ENCODE data around the gene PRPSAP2.
"Not testable (repeated sequence)": the region's sequence is repeated elsewhere in the genome, so short reads cannot be mapped to it uniquely, and the experiment has no call there.

The PRPSAP2 gene

DNA sequence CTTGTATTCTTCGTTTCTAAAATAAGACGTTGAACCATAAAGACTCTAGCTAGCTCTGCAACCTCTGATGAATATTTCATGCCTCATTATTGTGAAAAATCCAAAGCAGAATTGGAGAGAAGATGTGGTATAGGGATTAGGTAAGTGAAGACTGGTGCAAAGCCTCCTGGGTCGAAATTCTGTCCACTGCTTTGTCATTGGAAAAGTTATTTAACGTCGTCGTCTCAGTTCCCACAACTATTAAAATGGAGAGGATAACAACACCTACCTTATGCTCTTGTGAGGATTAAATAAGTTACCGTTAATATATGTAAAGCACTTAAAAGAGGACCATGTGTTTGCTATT is 1.4 kb upstream of the PRPSAP2 start:
- H3K4me1 ChIP-seq (ENCODE audit: control insufficient read depth, insufficient read depth, low read length), result peaks cover 20% of the 10 kb centered on the region
- peak overlapping the region; percentile 87 for H3K9ac ChIP-seq (ENCODE audit: low read length)
- DNase-seq (ENCODE audit: low read depth), result peak; percentile 34
- H3K36me3 ChIP-seq (ENCODE audit: control insufficient read depth, insufficient read depth, low read length, severe bottlenecking), result no peaks in the 10 kb centered on the region
- no peaks in the 10 kb centered on the region for H3K9me3 ChIP-seq (ENCODE audit: control insufficient read depth, low read length)
- peak overlapping the region; percentile 90 for H3K4me3 ChIP-seq (ENCODE audit: low read length)
- H3K27me3 ChIP-seq (replicated peaks; ENCODE audit: control insufficient read depth, insufficient read depth, low read length), result no peaks in the 10 kb centered on the region

DNA sequence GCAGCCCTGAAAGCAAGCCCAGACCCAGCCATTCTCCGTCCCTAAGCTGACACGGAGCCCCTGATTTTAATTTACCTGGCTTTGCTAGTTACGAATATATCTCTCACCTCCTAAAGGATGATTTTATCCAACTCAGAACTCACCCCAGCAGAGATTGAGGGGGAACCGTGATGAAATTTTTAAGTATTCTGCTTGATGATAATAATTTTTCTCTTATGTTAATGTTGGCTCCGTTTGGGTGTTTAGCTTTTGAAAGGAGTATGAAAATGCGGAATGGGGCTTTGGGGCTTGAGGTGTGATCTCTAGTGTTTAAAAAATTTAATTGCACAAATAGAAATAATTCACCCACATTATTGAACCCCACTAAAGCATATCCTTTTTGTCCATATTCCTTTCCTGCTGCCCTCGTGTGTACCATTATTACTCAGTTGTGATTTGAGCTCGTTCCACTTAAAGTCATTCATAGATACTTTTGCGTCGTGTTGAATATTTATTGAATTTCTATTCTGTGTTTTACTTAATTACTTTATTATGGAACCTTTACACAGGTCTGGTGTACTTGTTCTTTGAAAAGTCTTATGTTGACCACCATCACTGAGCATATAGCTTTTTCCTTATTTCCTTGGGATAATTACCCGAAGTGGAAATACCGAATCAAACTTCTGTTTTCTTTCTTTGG is 775 bp downstream of the PRPSAP2 start:
- no peaks in the 10 kb centered on the region for H3K27me3 ChIP-seq (replicated peaks; ENCODE audit: control insufficient read depth, insufficient read depth, low read length)
- H3K36me3 ChIP-seq (ENCODE audit: control insufficient read depth, insufficient read depth, low read length, severe bottlenecking), result no peaks in the 10 kb centered on the region
- no peaks in the 10 kb centered on the region for H3K9me3 ChIP-seq (ENCODE audit: control insufficient read depth, low read length)
- peak overlapping the region; percentile 82 for H3K9ac ChIP-seq (ENCODE audit: low read length)
- H3K4me3 ChIP-seq (ENCODE audit: low read length), result peak overlapping the region; percentile 91
- peaks cover 20% of the 10 kb centered on the region for H3K4me1 ChIP-seq (ENCODE audit: control insufficient read depth, insufficient read depth, low read length)
- peak; percentile 20 for DNase-seq (ENCODE audit: low read depth)

DNA sequence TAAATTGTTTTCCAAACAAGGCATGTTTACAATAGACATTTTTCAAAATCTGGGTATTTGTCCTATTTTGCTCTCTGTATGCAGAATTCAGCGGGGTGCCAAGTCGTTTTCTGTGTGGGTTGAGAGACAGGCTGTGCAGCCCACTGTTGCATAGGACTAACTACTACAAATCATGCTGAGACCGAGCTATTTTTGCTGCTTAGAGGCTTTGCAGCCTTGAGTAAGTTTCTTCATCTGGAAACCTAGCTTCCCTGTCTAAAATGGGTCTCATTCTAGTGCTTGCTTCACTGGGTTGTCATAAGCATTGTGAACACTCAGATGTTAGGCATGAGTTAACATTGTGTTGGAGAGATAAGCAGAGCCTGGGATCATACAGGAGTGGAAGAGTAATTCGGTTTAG is 1.3 kb downstream of the PRPSAP2 start:
- Histone ChIP-seq H3K36me3 (ENCODE audit: control insufficient read depth, insufficient read depth, low read length, severe bottlenecking) (no peaks in the 10 kb centered on the region), H3K27me3 (replicated peaks; ENCODE audit: control insufficient read depth, insufficient read depth, low read length) (no peaks in the 10 kb centered on the region), H3K9me3 (ENCODE audit: control insufficient read depth, low read length) (no peaks in the 10 kb centered on the region), H3K4me1 (ENCODE audit: control insufficient read depth, insufficient read depth, low read length) (peaks cover 20% of the 10 kb centered on the region), H3K4me3 (ENCODE audit: low read length) (peak overlapping the region; percentile 91), H3K9ac (ENCODE audit: low read length) (peak overlapping the region; percentile 82)
- DNase-seq (ENCODE audit: low read depth), result peak; percentile 61

DNA sequence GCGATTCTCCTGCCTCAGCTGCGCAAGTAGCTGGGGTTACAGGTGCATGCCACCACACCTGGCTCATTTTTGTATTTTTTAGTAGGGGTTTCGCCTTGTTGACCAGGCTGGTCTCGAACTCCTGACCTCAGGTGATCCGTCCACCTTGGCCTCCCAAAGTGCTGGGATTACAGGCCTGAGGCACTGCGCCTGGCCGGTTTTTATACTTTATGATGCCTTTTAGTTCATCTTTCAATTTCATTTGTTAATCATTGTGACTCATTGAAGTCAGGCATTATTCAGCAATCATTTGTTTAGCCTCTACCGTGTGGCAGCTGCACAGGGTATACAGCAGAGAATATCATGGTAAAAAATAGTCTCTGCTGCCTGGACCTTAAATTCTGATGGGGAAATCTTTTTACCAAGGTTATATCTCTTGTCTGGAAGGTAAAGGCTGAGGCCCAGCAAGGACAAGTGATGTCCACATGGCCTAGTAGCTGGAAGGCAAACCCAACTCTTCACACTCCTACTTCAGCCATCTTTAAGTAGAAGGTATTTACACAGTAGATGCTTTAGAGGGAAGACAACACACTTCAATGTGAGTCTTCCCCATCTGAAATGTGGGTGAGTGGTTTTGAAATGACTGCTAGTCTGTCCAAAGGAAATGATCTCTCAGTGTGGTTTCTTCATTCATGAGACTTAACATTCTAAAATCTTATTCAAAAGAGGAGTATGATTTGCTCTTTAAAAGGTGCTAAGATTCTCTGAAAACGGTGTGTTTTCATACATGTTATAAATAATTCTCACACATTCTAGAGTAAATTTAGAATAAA is 2.4 kb downstream of the PRPSAP2 start:
- Histone ChIP-seq H3K27me3 (replicated peaks; ENCODE audit: control insufficient read depth, insufficient read depth, low read length) (no peaks in the 10 kb centered on the region), H3K9ac (ENCODE audit: low read length) (no peak overlapping the region), H3K4me1 (ENCODE audit: control insufficient read depth, insufficient read depth, low read length) (peaks cover 16% of the 10 kb centered on the region), H3K36me3 (ENCODE audit: control insufficient read depth, insufficient read depth, low read length, severe bottlenecking) (no peaks in the 10 kb centered on the region), H3K9me3 (ENCODE audit: control insufficient read depth, low read length) (no peaks in the 10 kb centered on the region), H3K4me3 (ENCODE audit: low read length) (no peak overlapping the region)
- no peak for DNase-seq (ENCODE audit: low read depth)

DNA sequence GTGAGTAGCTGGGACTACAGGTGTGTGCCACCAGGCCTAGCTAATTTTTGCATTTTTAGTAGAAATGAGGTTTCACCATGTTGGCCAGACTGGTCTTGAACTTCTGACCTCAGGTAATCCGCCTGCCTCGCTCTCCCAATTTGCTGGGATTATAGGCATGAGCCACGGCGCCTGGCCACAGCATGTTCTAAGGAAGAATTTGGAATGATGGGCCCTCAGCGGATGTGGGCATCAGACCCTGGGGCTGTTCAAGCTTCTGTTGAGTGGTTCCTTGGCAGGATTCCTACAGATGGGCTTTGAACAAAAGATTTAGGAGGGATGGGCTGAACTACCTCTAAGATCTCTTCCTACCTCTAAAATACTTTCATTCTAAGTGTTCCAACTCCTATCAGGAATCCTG is 4.1 kb downstream of the PRPSAP2 start:
- no peak overlapping the region for H3K4me3 ChIP-seq (ENCODE audit: low read length)
- H3K4me1 ChIP-seq (ENCODE audit: control insufficient read depth, insufficient read depth, low read length), result peaks cover 12% of the 10 kb centered on the region
- no peak overlapping the region for H3K9ac ChIP-seq (ENCODE audit: low read length)
- no peaks in the 10 kb centered on the region for H3K9me3 ChIP-seq (ENCODE audit: control insufficient read depth, low read length)
- no peak for DNase-seq (ENCODE audit: low read depth)
- H3K27me3 ChIP-seq (replicated peaks; ENCODE audit: control insufficient read depth, insufficient read depth, low read length), result no peaks in the 10 kb centered on the region
- peaks cover 5% of the 10 kb centered on the region for H3K36me3 ChIP-seq (ENCODE audit: control insufficient read depth, insufficient read depth, low read length, severe bottlenecking)

DNA sequence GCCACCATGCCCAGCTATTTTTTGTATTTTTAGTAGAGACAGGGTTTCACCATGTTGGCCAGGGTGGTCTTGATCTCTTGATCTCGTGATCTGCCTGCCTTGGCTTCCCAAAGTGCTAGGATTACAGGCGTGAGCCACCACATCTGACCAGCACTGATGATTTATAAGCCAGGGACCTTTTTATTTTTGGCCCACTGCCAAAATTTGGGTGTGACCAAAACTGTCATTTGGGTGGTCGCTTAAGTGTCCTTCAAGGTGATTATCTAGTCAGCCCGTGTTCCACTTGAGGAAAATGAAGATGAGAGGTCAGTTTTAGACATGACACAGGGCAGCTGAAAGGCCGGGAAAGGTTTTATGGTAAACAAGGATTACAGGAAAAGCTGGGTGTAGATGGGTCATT is 7.1 kb downstream of the PRPSAP2 start:
- not testable (repeated sequence) for H3K9me3 ChIP-seq (ENCODE audit: control insufficient read depth, low read length); DNase-seq (ENCODE audit: low read depth); H3K9ac ChIP-seq (ENCODE audit: low read length); H3K27me3 ChIP-seq (replicated peaks; ENCODE audit: control insufficient read depth, insufficient read depth, low read length); H3K4me1 ChIP-seq (ENCODE audit: control insufficient read depth, insufficient read depth, low read length); H3K4me3 ChIP-seq (ENCODE audit: low read length)
- H3K36me3 ChIP-seq (ENCODE audit: control insufficient read depth, insufficient read depth, low read length, severe bottlenecking), result peaks cover 27% of the 10 kb centered on the region

DNA sequence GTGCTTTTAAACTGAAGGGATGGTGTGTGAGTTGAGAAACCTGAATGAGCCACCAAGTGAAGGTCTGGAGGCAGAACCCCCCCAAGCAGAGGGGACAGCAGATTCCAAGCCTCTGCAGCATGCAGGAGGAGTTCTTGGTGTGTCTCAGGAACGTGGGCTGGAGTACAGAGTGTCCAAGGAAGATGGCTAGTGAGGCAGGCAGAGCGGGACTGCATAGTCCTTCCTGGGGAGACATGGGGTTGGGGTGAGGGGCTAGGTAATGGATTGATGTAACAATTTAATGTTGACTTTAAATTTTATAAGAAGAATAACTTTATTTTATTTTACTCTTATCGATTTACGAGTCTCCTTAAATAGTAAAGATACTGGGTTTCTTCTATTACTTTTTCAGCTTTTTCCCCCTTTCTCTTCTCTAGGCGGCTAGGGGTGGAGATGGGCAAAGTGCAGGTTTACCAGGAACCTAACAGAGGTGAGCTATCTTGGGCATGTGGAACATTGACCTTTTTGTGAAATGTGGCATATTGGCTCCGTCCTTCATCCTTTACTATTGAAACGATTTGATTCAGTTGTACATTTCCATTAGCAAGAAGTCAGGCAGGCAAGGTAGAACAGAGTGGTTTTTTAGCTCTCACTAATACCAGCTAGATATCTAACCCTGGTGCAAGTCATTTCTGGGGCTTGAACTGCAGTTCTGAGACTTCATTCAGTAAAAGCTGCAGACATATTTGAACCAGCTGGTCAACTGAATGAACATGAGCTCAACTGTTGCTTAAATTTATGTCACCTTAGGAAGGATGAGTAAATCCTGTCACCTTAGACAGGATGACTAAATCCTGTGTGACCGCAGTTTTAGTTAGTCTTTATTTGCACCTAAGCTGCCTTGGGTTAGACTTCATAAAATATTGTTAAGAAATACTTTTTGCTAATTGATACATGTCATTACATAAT is 9.2 kb downstream of the PRPSAP2 start:
- Histone ChIP-seq H3K27me3 (replicated peaks; ENCODE audit: control insufficient read depth, insufficient read depth, low read length) (no peaks in the 10 kb centered on the region), H3K4me1 (ENCODE audit: control insufficient read depth, insufficient read depth, low read length) (no peaks in the 10 kb centered on the region), H3K9me3 (ENCODE audit: control insufficient read depth, low read length) (no peaks in the 10 kb centered on the region), H3K9ac (ENCODE audit: low read length) (no peak overlapping the region), H3K4me3 (ENCODE audit: low read length) (no peak overlapping the region), H3K36me3 (ENCODE audit: control insufficient read depth, insufficient read depth, low read length, severe bottlenecking) (peaks cover 32% of the 10 kb centered on the region)
- no peak for DNase-seq (ENCODE audit: low read depth)

DNA sequence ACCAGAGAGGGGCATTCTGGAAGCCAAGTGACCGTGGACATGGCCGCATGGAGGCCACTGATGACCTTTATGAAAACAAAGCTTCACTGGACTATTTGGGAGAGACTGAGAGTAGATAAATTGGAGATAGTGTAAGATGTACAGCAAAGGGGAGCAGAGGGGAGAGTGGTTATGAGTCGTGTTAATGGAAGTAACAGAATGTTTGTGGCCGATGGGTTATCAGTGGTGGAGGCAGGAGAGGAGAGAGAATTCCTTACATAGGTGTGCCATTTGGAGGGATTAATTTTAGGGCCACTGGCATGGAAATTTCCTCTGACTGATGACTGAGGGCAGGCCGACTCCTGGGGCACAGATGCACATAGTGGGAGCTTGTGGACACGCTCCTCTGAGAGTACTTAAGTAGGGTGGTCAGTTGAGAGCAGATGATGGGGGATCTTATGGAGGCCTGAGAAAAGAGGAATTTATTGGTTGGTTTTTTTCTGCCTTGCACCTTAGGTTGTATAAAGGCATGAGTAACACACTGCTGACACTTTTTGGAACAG is 19.2 kb downstream of the PRPSAP2 start:
- H3K27me3 ChIP-seq (replicated peaks; ENCODE audit: control insufficient read depth, insufficient read depth, low read length), result no peaks in the 10 kb centered on the region
- no peak overlapping the region for H3K4me3 ChIP-seq (ENCODE audit: low read length)
- H3K36me3 ChIP-seq (ENCODE audit: control insufficient read depth, insufficient read depth, low read length, severe bottlenecking), result peaks cover 58% of the 10 kb centered on the region
- no peaks in the 10 kb centered on the region for H3K4me1 ChIP-seq (ENCODE audit: control insufficient read depth, insufficient read depth, low read length)
- H3K9ac ChIP-seq (ENCODE audit: low read length), result no peak overlapping the region
- no peak for DNase-seq (ENCODE audit: low read depth)
- no peaks in the 10 kb centered on the region for H3K9me3 ChIP-seq (ENCODE audit: control insufficient read depth, low read length)

DNA sequence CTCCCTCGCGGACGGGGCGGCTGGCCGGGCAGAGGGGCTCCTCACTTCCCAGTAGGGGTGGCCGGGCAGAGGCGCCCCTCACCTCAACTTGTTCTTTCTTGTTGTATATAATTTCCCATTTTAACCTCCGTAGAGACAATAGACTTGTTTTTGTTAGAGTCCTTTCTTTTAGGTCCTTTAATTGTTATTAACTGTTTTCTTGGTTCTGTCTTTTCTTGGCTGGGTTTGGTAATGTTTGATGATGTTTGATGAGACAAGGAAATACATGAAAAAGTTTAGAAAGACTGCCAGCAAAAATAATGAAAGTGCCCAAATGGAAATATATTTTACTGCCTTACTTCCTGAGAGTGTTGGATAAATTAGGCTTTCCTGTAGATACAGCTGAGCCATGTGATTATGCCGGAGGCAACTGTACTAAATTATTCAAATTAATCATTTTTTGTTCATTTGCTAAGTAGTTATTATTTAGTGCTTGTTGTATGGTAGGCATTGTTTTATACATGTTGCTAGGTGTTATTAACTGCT is 30.9 kb downstream of the PRPSAP2 start:
- no peaks in the 10 kb centered on the region for H3K4me1 ChIP-seq (ENCODE audit: control insufficient read depth, insufficient read depth, low read length)
- peaks cover 32% of the 10 kb centered on the region for H3K36me3 ChIP-seq (ENCODE audit: control insufficient read depth, insufficient read depth, low read length, severe bottlenecking)
- no peaks in the 10 kb centered on the region for H3K9me3 ChIP-seq (ENCODE audit: control insufficient read depth, low read length)
- no peak overlapping the region for H3K9ac ChIP-seq (ENCODE audit: low read length)
- no peaks in the 10 kb centered on the region for H3K27me3 ChIP-seq (replicated peaks; ENCODE audit: control insufficient read depth, insufficient read depth, low read length)
- H3K4me3 ChIP-seq (ENCODE audit: low read length), result no peak overlapping the region
- no peak for DNase-seq (ENCODE audit: low read depth)

DNA sequence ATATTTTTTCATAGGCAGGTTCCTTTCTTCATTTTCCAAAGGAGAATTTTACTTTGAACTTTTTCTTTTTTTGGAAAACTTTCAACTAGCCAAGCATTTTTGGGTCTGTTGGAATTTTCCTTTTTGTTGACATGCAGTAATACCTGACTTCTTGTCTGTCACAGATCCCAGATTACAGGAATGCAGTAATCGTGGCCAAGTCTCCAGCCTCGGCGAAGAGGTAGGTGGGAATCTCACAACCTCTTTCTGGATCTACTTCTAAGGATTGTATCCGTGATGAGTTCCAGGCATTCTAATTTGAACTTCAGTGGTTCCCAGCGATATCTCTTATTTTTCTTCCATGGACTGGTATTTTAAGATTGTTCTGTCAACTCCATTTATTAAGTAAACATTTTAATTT is 31.7 kb downstream of the PRPSAP2 start:
- no peak overlapping the region for H3K9ac ChIP-seq (ENCODE audit: low read length)
- H3K4me3 ChIP-seq (ENCODE audit: low read length), result no peak overlapping the region
- H3K27me3 ChIP-seq (replicated peaks; ENCODE audit: control insufficient read depth, insufficient read depth, low read length), result no peaks in the 10 kb centered on the region
- no peaks in the 10 kb centered on the region for H3K9me3 ChIP-seq (ENCODE audit: control insufficient read depth, low read length)
- no peaks in the 10 kb centered on the region for H3K4me1 ChIP-seq (ENCODE audit: control insufficient read depth, insufficient read depth, low read length)
- no peak for DNase-seq (ENCODE audit: low read depth)
- H3K36me3 ChIP-seq (ENCODE audit: control insufficient read depth, insufficient read depth, low read length, severe bottlenecking), result peaks cover 29% of the 10 kb centered on the region

DNA sequence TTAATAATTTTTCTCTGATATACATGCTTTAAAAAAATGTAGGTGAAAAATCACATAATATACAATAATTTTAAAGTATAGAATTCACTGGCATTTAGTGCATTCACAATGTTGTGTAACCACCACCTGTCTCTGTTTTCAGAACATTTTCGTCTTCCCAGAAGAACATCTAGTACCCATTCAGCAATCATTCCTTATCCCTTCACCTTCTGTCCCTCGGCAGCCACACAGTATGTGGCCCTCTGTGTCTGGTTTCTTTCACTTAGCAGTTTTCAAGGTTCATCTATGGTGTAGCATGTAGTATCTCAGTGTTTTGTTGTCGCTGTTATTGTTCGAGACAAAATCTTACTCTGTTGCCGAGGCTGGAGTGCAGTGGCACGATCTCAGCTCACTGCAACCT is 33.6 kb downstream of the PRPSAP2 start:
- H3K36me3 ChIP-seq (ENCODE audit: control insufficient read depth, insufficient read depth, low read length, severe bottlenecking), result peaks cover 27% of the 10 kb centered on the region
- no peaks in the 10 kb centered on the region for H3K27me3 ChIP-seq (replicated peaks; ENCODE audit: control insufficient read depth, insufficient read depth, low read length)

More for the DNA sequence above, 33.6 kb downstream of the PRPSAP2 start:
- no peaks in the 10 kb centered on the region for H3K9me3 ChIP-seq (ENCODE audit: control insufficient read depth, low read length)
- no peak for DNase-seq (ENCODE audit: low read depth)
- no peak overlapping the region for H3K4me3 ChIP-seq (ENCODE audit: low read length)
- no peaks in the 10 kb centered on the region for H3K4me1 ChIP-seq (ENCODE audit: control insufficient read depth, insufficient read depth, low read length)
- no peak overlapping the region for H3K9ac ChIP-seq (ENCODE audit: low read length)

All from adipocyte (in vitro differentiated cells).